ENCODE measurements around the gene HGF.

The HGF gene

GRCh38 chr7:81705206-81705605 is 64.6 kb downstream of the HGF start:
- DNase-seq (ENCODE audit: low spot score in 2 of 2) (no peak), ATAC-seq (replicated peaks; ENCODE audit: extremely low read depth, poor library complexity, severe bottlenecking) (no peak)
- Mint-ChIP-seq H3K27me3 (no peaks in the 10 kb centered on the region), H3K9me3 (peaks cover 11% of the 10 kb centered on the region), H3K4me1 (no peaks in the 10 kb centered on the region), H3K36me3 (ENCODE audit: insufficient read depth) (no peaks in the 10 kb centered on the region), H3K4me3 (no peak overlapping the region), H3K27ac (ENCODE audit: low read depth) (no peak overlapping the region)

DNA sequence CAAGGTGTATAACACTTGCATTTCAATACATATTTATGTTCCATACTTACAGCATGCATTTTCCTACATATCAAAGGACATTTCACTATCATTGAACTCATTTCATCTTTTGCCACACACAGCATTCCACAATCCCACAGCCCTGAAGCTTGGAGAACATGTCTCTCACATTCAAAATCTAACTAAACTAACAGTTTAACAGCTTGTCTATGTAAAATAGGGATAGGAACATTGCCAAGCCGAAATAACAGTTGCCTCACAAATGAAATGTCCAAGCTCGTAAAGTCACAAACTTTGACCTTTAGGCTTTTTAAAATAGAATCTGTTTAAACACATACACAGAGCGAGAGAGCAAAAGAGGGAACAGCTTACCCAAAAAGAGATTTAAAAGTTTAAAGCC is 65.3 kb downstream of the HGF start:
- no peaks in the 10 kb centered on the region for H3K27me3 Mint-ChIP-seq
- DNase-seq (ENCODE audit: low spot score in 2 of 2), result no peak
- peaks cover 11% of the 10 kb centered on the region for H3K9me3 Mint-ChIP-seq
- no peak for ATAC-seq (replicated peaks; ENCODE audit: extremely low read depth, poor library complexity, severe bottlenecking)
- no peak overlapping the region for H3K4me3 Mint-ChIP-seq
- no peaks in the 10 kb centered on the region for H3K4me1 Mint-ChIP-seq
- H3K36me3 Mint-ChIP-seq (ENCODE audit: insufficient read depth), result no peaks in the 10 kb centered on the region
- no peak overlapping the region for H3K27ac Mint-ChIP-seq (ENCODE audit: low read depth)

- no peak for DNase-seq (ENCODE audit: low spot score in 2 of 2)
- no peak for ATAC-seq (replicated peaks; ENCODE audit: extremely low read depth, poor library complexity, severe bottlenecking)
- no peak overlapping the region for H3K27ac Mint-ChIP-seq (ENCODE audit: low read depth)
- H3K36me3 Mint-ChIP-seq (ENCODE audit: insufficient read depth), result no peaks in the 10 kb centered on the region
- peaks cover 9% of the 10 kb centered on the region for H3K9me3 Mint-ChIP-seq
- no peak overlapping the region for H3K4me3 Mint-ChIP-seq
- no peaks in the 10 kb centered on the region for H3K27me3 Mint-ChIP-seq
- H3K4me1 Mint-ChIP-seq, result no peaks in the 10 kb centered on the region
These were observed 70.9 kb downstream of the HGF start for GRCh38 chr7:81698965-81699364.

GRCh38 chr7:81694711-81695110 is 75.1 kb downstream of the HGF start:
- H3K4me3 Mint-ChIP-seq, result no peak overlapping the region
- no peaks in the 10 kb centered on the region for H3K27me3 Mint-ChIP-seq
- no peaks in the 10 kb centered on the region for H3K36me3 Mint-ChIP-seq (ENCODE audit: insufficient read depth)
- no peak overlapping the region for H3K27ac Mint-ChIP-seq (ENCODE audit: low read depth)
- H3K4me1 Mint-ChIP-seq, result no peaks in the 10 kb centered on the region
- ATAC-seq (replicated peaks; ENCODE audit: extremely low read depth, poor library complexity, severe bottlenecking) (no peak), DNase-seq (ENCODE audit: low spot score in 2 of 2) (no peak)
- H3K9me3 Mint-ChIP-seq, result peaks cover 26% of the 10 kb centered on the region

- Mint-ChIP-seq H3K9me3 (peaks cover 31% of the 10 kb centered on the region), H3K4me1 (no peaks in the 10 kb centered on the region), H3K36me3 (ENCODE audit: insufficient read depth) (no peaks in the 10 kb centered on the region), H3K27ac (ENCODE audit: low read depth) (no peak overlapping the region), H3K4me3 (no peak overlapping the region), H3K27me3 (no peaks in the 10 kb centered on the region)
- DNase-seq (ENCODE audit: low spot score in 2 of 2) (no peak), ATAC-seq (replicated peaks; ENCODE audit: extremely low read depth, poor library complexity, severe bottlenecking) (no peak)
These were observed 76.0 kb downstream of the HGF start for GRCh38 chr7:81693894-81694293.

- H3K4me3 Mint-ChIP-seq, result no peak overlapping the region
- DNase-seq (ENCODE audit: low spot score in 2 of 2) (no peak), ATAC-seq (replicated peaks; ENCODE audit: extremely low read depth, poor library complexity, severe bottlenecking) (no peak)
- no peaks in the 10 kb centered on the region for H3K4me1 Mint-ChIP-seq
- no peaks in the 10 kb centered on the region for H3K36me3 Mint-ChIP-seq (ENCODE audit: insufficient read depth)
- H3K27ac Mint-ChIP-seq (ENCODE audit: low read depth), result no peak overlapping the region
- peaks cover 35% of the 10 kb centered on the region for H3K9me3 Mint-ChIP-seq
- H3K27me3 Mint-ChIP-seq, result no peaks in the 10 kb centered on the region
These were observed 76.8 kb downstream of the HGF start for GRCh38 chr7:81693080-81693479.

GRCh38 chr7:81692146-81692905 is 77.5 kb downstream of the HGF start:
- H3K9me3 Mint-ChIP-seq, result peaks cover 35% of the 10 kb centered on the region
- no peak for ATAC-seq (replicated peaks; ENCODE audit: extremely low read depth, poor library complexity, severe bottlenecking)
- no peak overlapping the region for H3K4me3 Mint-ChIP-seq
- H3K27ac Mint-ChIP-seq (ENCODE audit: low read depth), result no peak overlapping the region
- H3K27me3 Mint-ChIP-seq, result no peaks in the 10 kb centered on the region
- H3K4me1 Mint-ChIP-seq, result no peaks in the 10 kb centered on the region
- no peak for DNase-seq (ENCODE audit: low spot score in 2 of 2)
- no peaks in the 10 kb centered on the region for H3K36me3 Mint-ChIP-seq (ENCODE audit: insufficient read depth)

- no peaks in the 10 kb centered on the region for H3K36me3 Mint-ChIP-seq (ENCODE audit: insufficient read depth)
- H3K4me1 Mint-ChIP-seq, result no peaks in the 10 kb centered on the region
- H3K4me3 Mint-ChIP-seq, result no peak overlapping the region
- ATAC-seq (replicated peaks; ENCODE audit: extremely low read depth, poor library complexity, severe bottlenecking) (no peak), DNase-seq (ENCODE audit: low spot score in 2 of 2) (no peak)
- H3K27me3 Mint-ChIP-seq, result no peaks in the 10 kb centered on the region
- H3K27ac Mint-ChIP-seq (ENCODE audit: low read depth), result no peak overlapping the region
- peaks cover 27% of the 10 kb centered on the region for H3K9me3 Mint-ChIP-seq
These were observed 78.5 kb downstream of the HGF start for GRCh38 chr7:81691199-81691821.

DNA sequence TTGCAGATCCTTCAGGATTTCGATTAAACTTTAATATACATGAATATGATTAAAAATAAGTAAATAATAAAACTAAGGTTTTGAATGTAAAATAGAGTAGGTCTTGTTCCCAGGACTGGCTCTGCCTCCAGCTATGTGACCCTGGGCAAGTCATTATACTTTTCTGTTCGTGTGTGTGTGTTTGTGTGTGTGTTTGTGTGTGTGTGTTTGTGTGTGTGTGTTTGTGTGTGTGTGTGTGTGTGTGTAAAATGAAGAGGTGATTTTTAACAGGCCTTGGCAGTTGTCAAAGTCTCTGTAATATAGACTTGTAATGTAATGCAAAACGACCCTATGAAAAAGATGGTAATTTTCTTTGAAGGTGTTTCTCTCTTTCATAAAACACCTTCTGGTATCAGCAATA is 79.2 kb downstream of the HGF start:
- H3K27me3 Mint-ChIP-seq, result no peaks in the 10 kb centered on the region
- H3K36me3 Mint-ChIP-seq (ENCODE audit: insufficient read depth), result no peaks in the 10 kb centered on the region
- H3K27ac Mint-ChIP-seq (ENCODE audit: low read depth), result no peak overlapping the region
- DNase-seq (ENCODE audit: low spot score in 2 of 2) (no peak), ATAC-seq (replicated peaks; ENCODE audit: extremely low read depth, poor library complexity, severe bottlenecking) (no peak)
- H3K4me1 Mint-ChIP-seq, result no peaks in the 10 kb centered on the region
- H3K9me3 Mint-ChIP-seq, result peaks cover 27% of the 10 kb centered on the region
- no peak overlapping the region for H3K4me3 Mint-ChIP-seq

- no peak overlapping the region for H3K27ac Mint-ChIP-seq (ENCODE audit: low read depth)
- ATAC-seq (replicated peaks; ENCODE audit: extremely low read depth, poor library complexity, severe bottlenecking) (no peak), DNase-seq (ENCODE audit: low spot score in 2 of 2) (no peak)
- no peak overlapping the region for H3K4me3 Mint-ChIP-seq
- H3K36me3 Mint-ChIP-seq (ENCODE audit: insufficient read depth), result no peaks in the 10 kb centered on the region
- no peaks in the 10 kb centered on the region for H3K4me1 Mint-ChIP-seq
- H3K9me3 Mint-ChIP-seq, result peaks cover 29% of the 10 kb centered on the region
- H3K27me3 Mint-ChIP-seq, result no peaks in the 10 kb centered on the region
These were observed 79.6 kb downstream of the HGF start for GRCh38 chr7:81690251-81690650.

DNA sequence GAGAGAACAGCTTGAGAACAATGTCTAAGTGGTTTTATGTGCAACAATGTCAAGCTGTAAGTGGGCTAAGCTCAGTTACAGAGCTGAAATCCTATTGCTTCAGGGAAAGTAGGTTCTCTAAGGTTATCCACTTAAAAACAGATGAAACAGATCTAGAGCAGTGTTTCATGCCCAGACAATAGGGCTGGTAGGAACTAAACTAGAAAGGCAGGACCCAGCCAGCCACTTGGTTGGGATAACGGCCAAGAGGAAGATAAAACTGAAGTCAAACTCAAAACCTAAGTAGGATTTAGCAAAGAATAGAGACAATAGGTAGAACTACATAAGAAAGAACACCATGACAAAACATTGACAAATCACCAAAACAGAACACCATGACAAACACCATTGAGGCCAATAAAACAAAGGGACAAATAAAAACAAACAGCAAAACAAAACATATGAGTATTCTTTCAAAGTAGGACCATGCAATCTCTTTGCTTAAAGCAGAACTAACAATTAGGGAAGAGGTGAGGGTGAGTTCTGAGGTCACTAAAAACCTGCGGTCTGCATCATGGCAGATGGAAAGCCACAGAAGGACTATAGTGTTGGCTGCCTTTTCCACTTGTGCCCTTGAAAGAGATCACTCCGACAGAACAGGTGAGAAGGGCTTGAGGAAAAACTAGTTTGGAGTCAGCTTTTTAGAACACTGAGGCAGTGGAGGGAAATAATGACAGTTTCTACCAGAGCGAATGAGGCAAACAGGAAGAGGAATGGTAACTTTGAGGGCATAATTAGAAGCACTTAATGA is 81.0 kb downstream of the HGF start:
- DNase-seq (ENCODE audit: low spot score in 2 of 2) (no peak), ATAC-seq (replicated peaks; ENCODE audit: extremely low read depth, poor library complexity, severe bottlenecking) (no peak)
- H3K36me3 Mint-ChIP-seq (ENCODE audit: insufficient read depth), result no peaks in the 10 kb centered on the region
- H3K27ac Mint-ChIP-seq (ENCODE audit: low read depth), result no peak overlapping the region
- H3K4me1 Mint-ChIP-seq, result no peaks in the 10 kb centered on the region
- H3K27me3 Mint-ChIP-seq, result no peaks in the 10 kb centered on the region
- H3K9me3 Mint-ChIP-seq, result peaks cover 34% of the 10 kb centered on the region
- H3K4me3 Mint-ChIP-seq, result no peak overlapping the region

DNA sequence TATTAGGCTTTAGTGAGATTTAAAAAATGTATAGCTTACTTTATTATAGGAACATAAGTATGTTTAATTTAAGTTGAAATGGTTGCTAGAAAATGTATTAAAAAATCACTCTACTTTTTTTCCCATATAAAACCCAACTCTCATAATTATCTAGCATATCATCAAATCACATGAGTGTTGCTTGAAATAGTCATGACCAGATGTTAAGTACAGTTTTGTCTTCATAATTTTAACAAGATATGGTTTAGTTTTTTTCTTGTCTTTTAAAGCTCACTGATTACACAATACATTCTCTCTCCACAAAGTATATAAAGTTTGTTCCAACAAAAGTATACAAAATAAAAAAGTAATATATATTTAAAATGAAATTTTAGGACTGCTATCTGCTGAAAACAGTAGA is 82.8 kb downstream of the HGF start:
- H3K4me3 Mint-ChIP-seq, result no peak overlapping the region
- H3K36me3 Mint-ChIP-seq (ENCODE audit: insufficient read depth), result no peaks in the 10 kb centered on the region
- ATAC-seq (replicated peaks; ENCODE audit: extremely low read depth, poor library complexity, severe bottlenecking) (no peak), DNase-seq (ENCODE audit: low spot score in 2 of 2) (no peak)
- no peak overlapping the region for H3K27ac Mint-ChIP-seq (ENCODE audit: low read depth)
- no peaks in the 10 kb centered on the region for H3K4me1 Mint-ChIP-seq
- peaks cover 23% of the 10 kb centered on the region for H3K9me3 Mint-ChIP-seq
- no peaks in the 10 kb centered on the region for H3K27me3 Mint-ChIP-seq

Data from central memory CD8-positive, alpha-beta T cell (primary cell).